GM06990 (cell line): ENCODE results near the gene RUVBL1.

Source experiments
- DNase-seq: peaks from one replicate; pipeline ENCODE4 v3.0.0-alpha.2; 2011; ENCODE audit not compliant: insufficient read length; ENCODE audit errors: extremely low read depth
- H3K27me3 ChIP-seq: replicated peaks from 2 replicates; pipeline ENCODE4 v1.6.0; 2011; ENCODE audit warnings: low read length; ENCODE audit not compliant: control insufficient read depth, insufficient read depth
- H3K36me3 ChIP-seq: 2 replicates; pipeline ENCODE4 v1.5.1; 2011; ENCODE audit warnings: low read length; ENCODE audit not compliant: control insufficient read depth, insufficient read depth
- H3K4me3 ChIP-seq: replicated peaks from 2 replicates; pipeline ENCODE4 v1.5.1; 2011; ENCODE audit warnings: low read depth, mild to moderate bottlenecking, control low read depth, low read length
- CTCF ChIP-seq: IDR thresholded peaks from 2 replicates; pipeline ENCODE4 v1.5.1; 2011; ENCODE audit warnings: low read length, control low read depth, mild to moderate bottlenecking, inconsistent platforms; ENCODE audit not compliant: insufficient read depth, poor library complexity, severe bottlenecking

The RUVBL1 gene

GRCh38 chr3:128098234-128098633 lies 25.4 kb downstream of the RUVBL1 start:
- H3K27me3 ChIP-seq: no peaks in the 10 kb centered on the region
- H3K4me3 ChIP-seq: no peak overlapping the region
- no peak for TF ChIP-seq CTCF
- no peak for DNase-seq
- peaks cover 35% of the 10 kb centered on the region for H3K36me3 ChIP-seq

- no peaks in the 10 kb centered on the region for H3K27me3 ChIP-seq
- DNase-seq: peak; percentile 37
- H3K36me3 ChIP-seq: peaks cover 28% of the 10 kb centered on the region
- H3K4me3 ChIP-seq: no peak overlapping the region
- peak; percentile 88 for TF ChIP-seq CTCF
Measured at GRCh38 chr3:128095222-128095703, 28.3 kb downstream of the RUVBL1 start.

- Histone ChIP-seq H3K4me3 (no peak overlapping the region), H3K36me3 (peaks cover 26% of the 10 kb centered on the region)
- TF ChIP-seq CTCF: no peak
Measured at GRCh38 chr3:128094295-128095151, 29.1 kb downstream of the RUVBL1 start.

GRCh38 chr3:128091586-128091985 lies 32.0 kb downstream of the RUVBL1 start:
- no peak for TF ChIP-seq CTCF
- Histone ChIP-seq H3K4me3 (no peak overlapping the region), H3K27me3 (no peaks in the 10 kb centered on the region), H3K36me3 (peaks cover 19% of the 10 kb centered on the region)
- no peak for DNase-seq

More at GRCh38 chr3:128094295-128095151, 29.1 kb downstream of the RUVBL1 start:
- H3K27me3 ChIP-seq: no peaks in the 10 kb centered on the region
- no peak for DNase-seq

- Histone ChIP-seq H3K27me3 (no peaks in the 10 kb centered on the region), H3K4me3 (no peak overlapping the region), H3K36me3 (peaks cover 22% of the 10 kb centered on the region)
- no peak for TF ChIP-seq CTCF
- no peak for DNase-seq
Measured at GRCh38 chr3:128089135-128089534, 34.5 kb downstream of the RUVBL1 start.
